GM12873 (cell line): ENCODE measurements around the gene TMEM229B.

Experiments used
- TF ChIP-seq, protein P1 (sequence below): IDR thresholded peaks from 2 replicates; pipeline ENCODE4 v1.5.1; 2012; ENCODE audit warnings: low read depth, mild to moderate bottlenecking, moderate library complexity, low read length, control low read depth; ENCODE audit not compliant: insufficient read depth; ENCODE audit errors: missing control alignments

TMEM229B gene

DNA sequence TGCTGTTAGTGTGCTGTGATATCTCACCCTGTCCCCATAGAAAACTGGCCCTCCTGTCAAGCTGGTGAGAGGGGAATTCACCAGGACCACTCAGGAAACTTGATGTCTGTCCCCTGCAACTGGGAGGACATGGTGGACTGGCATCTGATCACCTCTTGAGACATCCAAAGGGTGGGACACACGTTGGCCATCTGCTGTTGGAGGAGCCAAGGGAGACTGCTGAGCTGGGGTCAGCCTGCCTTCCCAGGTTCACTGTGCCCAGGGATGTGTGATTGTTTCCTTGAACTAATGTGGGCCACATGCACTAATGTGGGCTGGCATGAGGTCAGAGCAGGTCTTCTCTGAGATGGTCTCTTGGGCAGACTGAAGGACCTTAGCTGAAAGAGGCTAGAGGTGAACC, 16.7 kb upstream of the TMEM229B start:
- TF ChIP-seq, protein P1, sequence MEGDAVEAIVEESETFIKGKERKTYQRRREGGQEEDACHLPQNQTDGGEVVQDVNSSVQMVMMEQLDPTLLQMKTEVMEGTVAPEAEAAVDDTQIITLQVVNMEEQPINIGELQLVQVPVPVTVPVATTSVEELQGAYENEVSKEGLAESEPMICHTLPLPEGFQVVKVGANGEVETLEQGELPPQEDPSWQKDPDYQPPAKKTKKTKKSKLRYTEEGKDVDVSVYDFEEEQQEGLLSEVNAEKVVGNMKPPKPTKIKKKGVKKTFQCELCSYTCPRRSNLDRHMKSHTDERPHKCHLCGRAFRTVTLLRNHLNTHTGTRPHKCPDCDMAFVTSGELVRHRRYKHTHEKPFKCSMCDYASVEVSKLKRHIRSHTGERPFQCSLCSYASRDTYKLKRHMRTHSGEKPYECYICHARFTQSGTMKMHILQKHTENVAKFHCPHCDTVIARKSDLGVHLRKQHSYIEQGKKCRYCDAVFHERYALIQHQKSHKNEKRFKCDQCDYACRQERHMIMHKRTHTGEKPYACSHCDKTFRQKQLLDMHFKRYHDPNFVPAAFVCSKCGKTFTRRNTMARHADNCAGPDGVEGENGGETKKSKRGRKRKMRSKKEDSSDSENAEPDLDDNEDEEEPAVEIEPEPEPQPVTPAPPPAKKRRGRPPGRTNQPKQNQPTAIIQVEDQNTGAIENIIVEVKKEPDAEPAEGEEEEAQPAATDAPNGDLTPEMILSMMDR, result no peak

DNA sequence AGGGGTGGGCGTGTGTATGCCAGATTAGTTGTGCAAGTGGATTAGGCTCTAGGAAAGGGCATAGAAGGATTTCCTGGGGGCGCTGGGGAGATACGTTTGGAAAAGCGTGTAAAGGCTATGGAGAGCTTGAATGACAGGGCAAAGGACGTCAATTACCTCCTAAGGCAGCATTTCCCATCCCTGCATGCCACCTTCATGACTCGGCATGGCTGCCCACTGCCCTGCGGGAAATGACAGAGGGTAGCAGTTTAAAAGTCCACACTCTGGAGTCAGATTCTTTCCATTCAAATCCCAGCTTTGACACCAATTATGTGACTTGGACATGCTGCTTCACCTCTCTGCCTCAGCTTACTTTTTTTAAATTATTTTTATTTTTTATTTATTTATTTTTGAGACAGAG, 14.8 kb upstream of the TMEM229B start:
- TF ChIP-seq, protein P1, result no peak

DNA sequence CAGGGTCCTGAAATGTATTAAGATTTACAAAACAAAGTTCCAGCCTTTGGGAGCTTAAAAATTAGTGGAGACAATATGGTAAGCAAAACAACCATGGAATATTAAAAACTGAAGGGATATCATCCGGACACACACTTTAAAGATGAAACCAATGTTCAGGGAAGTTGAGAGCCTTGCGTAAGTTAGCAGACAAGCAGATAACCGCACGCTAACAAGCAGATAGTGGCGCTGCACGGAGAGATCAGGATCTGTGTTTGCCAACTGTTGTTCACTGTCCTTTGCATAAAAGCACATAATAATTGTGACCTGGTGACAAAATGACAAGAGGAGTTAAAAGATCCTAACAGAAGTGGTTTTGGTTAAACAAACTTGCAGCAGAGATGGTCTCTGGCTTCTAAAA, 14.3 kb upstream of the TMEM229B start:
- TF ChIP-seq, protein P1, result no peak

DNA sequence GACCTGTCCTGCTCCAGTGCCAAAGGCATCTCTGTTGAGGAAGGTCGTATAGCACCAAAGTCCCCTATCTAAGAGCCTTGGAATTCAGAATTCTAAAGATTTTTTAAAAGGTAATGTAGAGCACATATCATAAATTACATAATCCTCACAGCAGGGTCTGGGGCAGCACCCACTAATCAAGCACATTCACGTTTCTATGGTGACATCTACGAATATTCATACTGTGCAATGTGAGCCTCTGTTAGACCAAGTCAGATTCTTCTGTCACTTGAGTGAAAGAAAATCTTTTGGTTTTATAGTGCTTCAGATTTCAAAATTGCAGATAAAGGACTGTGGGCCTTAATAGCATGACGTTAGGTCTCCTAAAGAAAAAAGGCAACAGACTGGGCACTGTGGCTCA, 13.1 kb upstream of the TMEM229B start:
- TF ChIP-seq, protein P1, result no peak

DNA sequence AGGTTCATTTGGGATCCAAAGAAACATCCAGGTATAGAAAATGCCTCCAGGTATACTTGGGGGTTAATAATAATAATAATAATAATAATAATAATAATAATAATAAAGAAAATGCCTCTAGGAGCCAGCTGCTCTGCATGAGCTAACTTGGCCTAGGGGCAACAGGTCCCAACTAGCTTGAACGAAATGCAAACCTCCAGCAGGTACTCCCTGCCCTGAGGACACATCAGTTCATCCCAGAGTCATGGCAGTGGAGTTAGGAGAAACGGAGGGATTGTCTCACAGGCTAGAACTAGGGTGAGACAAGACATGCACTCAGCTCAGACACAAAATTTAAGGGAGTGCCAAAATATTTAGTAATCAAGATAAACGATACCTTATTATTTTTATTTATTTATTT, 12.5 kb upstream of the TMEM229B start:
- TF ChIP-seq, protein P1, result no peak

DNA sequence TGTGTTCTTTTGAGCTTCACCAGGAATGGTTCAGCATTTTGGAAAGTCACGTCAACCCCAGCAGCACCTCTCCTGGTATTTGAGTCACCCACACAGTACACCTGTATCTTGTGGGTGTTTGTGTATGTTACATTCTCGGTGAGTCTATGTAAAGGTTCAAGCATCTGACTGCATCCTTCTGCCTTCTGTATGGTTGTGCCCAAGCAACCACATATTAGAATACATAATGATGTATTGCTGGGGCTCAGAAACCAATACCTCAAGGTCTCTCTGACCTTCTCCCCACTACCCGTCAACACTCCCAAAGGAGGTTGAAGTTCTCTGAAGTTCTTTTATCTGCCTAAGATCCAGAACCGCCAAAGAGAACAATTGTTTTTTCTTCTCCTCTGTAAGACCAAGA, 9.2 kb upstream of the TMEM229B start:
- TF ChIP-seq, protein P1, result no peak

DNA sequence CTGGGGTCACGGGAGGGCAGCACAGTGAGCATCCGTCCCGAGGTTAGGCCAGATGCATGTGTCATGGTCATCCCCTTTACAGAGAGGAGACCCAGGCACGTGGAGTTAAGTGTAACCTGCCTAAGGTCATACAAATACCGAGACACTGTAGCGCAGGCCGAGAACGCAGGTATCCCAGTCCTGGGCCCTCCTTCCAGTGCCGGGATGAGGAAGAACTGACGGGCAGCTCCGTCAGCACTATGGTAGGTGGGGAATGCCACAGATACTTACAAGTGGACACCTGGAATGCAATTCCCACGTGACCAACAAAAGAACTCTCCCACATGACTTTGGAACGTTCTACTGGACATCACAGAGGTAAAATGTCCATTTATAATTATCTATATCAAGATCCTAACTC, 8.7 kb upstream of the TMEM229B start:
- TF ChIP-seq, protein P1, result no peak
